ENCODE data around the gene PARP12.

Gene PARP12

GRCh38 chr7:140056431-140057142, 6.2 kb downstream of the PARP12 start:
- POLR2A ChIA-PET = no interaction called here
- CTCF ChIA-PET = no interaction called here
- DNase-seq (ENCODE audit: extremely low spot score) = no peak
- TF ChIP-seq CTCF (IDR thresholded peaks at IDR 0.05; ENCODE audit: control extremely low read depth, extremely low read depth, low read depth, missing control alignments) = no peak

- ChIA-PET POLR2A (no interaction called here), CTCF (no interaction called here)
- TF ChIP-seq CTCF (IDR thresholded peaks at IDR 0.05; ENCODE audit: control extremely low read depth, extremely low read depth, low read depth, missing control alignments) = no peak
Measured at GRCh38 chr7:140055833-140056232, 6.9 kb downstream of the PARP12 start.

GRCh38 chr7:140054751-140055150, 8.0 kb downstream of the PARP12 start:
- DNase-seq (ENCODE audit: extremely low spot score) = no peak
- no peak for TF ChIP-seq CTCF (IDR thresholded peaks at IDR 0.05; ENCODE audit: control extremely low read depth, extremely low read depth, low read depth, missing control alignments)
- ChIA-PET POLR2A (no interaction called here), CTCF (interaction anchor here (1.4 kb wide), 2 partner anchors 13 to 16 kb away, joined by 3 read pairs; no protein-coding TSS in a partner anchor)

More at GRCh38 chr7:140055833-140056232, 6.9 kb downstream of the PARP12 start:
- no peak for DNase-seq (ENCODE audit: extremely low spot score)

GRCh38 chr7:140053812-140054539, 8.8 kb downstream of the PARP12 start:
- DNase-seq (ENCODE audit: extremely low spot score) = peak; percentile 60
- CTCF ChIA-PET = interaction anchor here (1.2 to 1.4 kb wide), 3 partner anchors 12 to 48 kb away, joined by 3 read pairs; no protein-coding TSS in a partner anchor
- POLR2A ChIA-PET = no interaction called here

GRCh38 chr7:140051820-140052219, 10.9 kb downstream of the PARP12 start:
- no peak for DNase-seq (ENCODE audit: extremely low spot score)
- ChIA-PET POLR2A (no interaction called here), CTCF (no interaction called here)
- TF ChIP-seq CTCF (IDR thresholded peaks at IDR 0.05; ENCODE audit: control extremely low read depth, extremely low read depth, low read depth, missing control alignments) = no peak

More at GRCh38 chr7:140053812-140054539, 8.8 kb downstream of the PARP12 start:
- no peak for TF ChIP-seq CTCF (IDR thresholded peaks at IDR 0.05; ENCODE audit: control extremely low read depth, extremely low read depth, low read depth, missing control alignments)

GRCh38 chr7:140050100-140050499, 12.7 kb downstream of the PARP12 start:
- DNase-seq (ENCODE audit: extremely low spot score) = no peak
- no peak for TF ChIP-seq CTCF (IDR thresholded peaks at IDR 0.05; ENCODE audit: control extremely low read depth, extremely low read depth, low read depth, missing control alignments)
- POLR2A ChIA-PET = no interaction called here
- CTCF ChIA-PET = interaction anchor here (1.3 kb wide), 1 partner anchor 13 kb away, joined by 4 read pairs; the partner anchor contains the start of gene PARP12

All from GM10248 (cell line).